Measurements from ENCODE around the gene USP1.
A peak's percentile ranks its signal among the peaks of the same experiment; 100 is the strongest.

USP1 gene, protein sequence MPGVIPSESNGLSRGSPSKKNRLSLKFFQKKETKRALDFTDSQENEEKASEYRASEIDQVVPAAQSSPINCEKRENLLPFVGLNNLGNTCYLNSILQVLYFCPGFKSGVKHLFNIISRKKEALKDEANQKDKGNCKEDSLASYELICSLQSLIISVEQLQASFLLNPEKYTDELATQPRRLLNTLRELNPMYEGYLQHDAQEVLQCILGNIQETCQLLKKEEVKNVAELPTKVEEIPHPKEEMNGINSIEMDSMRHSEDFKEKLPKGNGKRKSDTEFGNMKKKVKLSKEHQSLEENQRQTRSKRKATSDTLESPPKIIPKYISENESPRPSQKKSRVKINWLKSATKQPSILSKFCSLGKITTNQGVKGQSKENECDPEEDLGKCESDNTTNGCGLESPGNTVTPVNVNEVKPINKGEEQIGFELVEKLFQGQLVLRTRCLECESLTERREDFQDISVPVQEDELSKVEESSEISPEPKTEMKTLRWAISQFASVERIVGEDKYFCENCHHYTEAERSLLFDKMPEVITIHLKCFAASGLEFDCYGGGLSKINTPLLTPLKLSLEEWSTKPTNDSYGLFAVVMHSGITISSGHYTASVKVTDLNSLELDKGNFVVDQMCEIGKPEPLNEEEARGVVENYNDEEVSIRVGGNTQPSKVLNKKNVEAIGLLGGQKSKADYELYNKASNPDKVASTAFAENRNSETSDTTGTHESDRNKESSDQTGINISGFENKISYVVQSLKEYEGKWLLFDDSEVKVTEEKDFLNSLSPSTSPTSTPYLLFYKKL

DNA sequence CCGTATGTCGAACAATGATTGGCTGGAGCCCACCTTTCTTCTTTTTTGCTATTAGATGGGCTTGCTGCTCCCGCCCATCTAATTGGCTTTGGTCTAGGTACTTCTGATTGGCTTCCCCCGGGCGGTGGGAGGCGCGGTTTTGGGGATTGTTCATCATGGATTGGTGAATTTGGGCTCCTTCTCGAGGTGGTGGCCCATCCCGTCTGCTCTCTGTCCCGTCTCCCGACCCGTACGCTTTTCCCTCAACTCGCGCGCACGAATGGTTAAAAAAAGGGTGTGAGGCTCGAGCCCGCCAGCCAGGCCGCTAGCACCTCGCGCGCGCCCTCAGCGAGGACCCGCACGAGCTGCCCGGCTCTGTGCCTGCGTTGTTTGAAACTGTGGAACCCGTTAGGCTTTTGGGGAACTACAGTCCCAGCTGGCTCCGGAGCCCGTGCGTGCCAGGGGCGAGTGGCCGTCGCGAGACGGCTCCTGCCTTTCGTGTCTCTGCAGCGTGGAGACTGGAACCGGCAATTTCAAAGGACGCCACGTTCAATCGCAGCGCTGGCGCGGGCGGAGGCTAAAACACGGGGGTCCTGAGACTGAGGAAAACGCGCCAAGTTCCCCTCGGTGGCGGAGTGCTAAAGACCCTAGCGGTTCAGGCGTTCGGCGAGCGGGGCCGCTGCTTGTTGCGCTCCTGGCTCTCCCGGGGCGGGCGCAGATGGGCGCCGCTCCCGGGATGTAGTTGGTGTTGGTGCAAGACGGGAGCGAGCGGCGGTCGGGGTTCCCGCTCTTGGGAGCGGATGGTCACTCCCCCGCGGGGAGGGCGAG lies at the start of gene USP1:
Gene USP1, plus strand, starts transcription at position 584 of the 807 bp plus-strand sequence. CDS start 2,819 bp downstream, outside the sequence.
- DNase-seq (ENCODE audit: low read depth in 2 of 2), result peak; percentile 100

GRCh38 chr1:62389531-62389930 lies 47.3 kb upstream of the USP1 start:
- DNase-seq (ENCODE audit: low read depth in 2 of 2), result no peak

- DNase-seq (ENCODE audit: low read depth in 2 of 2), result no peak
Measured at GRCh38 chr1:62390071-62390470, 46.8 kb upstream of the USP1 start.

GRCh38 chr1:62391369-62391971 lies 45.4 kb upstream of the USP1 start:
- no peak for DNase-seq (ENCODE audit: low read depth in 2 of 2)

DNA sequence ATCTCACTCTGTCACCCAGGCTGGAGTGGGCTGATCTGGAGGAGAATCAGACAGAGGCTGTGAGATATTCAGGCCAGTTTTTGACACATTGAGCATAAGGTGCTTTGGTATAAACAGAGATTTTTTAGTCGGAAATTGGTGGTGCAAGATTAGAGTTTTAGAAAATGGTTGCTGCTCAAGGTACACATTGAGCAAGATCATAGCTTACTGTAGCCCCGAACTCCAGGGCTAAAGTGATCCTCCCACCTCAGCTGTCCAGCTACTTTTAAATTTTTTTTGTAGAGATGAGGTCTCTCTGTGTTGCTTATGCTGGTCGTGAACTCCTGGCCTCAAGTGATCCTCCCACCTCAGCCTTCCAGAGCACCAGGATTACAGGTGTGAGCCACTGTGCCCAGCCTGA lies 43.9 kb upstream of the USP1 start:
- DNase-seq (ENCODE audit: low read depth in 2 of 2), result no peak

- no peak for DNase-seq (ENCODE audit: low read depth in 2 of 2)
Measured at GRCh38 chr1:62394646-62395045, 42.2 kb upstream of the USP1 start.

DNA sequence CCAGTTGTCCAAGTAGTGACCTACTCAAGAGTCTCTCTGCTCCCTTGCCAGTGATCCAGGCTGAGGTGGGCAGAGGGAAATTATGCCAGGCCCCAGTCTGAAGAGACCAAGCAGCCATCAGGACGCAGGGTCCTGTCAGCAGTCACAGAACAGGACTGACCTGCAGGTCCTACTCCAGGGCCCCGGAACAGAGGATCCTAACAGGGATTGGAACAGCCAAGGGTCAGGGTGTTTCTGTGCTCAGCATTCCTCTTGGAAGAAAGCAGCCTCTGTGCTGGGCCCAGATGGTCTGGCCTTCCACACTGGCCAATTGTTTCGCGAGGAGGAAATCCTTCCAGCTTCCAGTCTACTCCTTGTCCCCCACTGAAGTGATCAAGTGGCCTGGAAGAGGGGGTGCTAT lies 41.6 kb upstream of the USP1 start:
- DNase-seq (ENCODE audit: low read depth in 2 of 2), result no peak

GRCh38 chr1:62396871-62397270 lies 40.0 kb upstream of the USP1 start:
- no peak for DNase-seq (ENCODE audit: low read depth in 2 of 2)

DNA sequence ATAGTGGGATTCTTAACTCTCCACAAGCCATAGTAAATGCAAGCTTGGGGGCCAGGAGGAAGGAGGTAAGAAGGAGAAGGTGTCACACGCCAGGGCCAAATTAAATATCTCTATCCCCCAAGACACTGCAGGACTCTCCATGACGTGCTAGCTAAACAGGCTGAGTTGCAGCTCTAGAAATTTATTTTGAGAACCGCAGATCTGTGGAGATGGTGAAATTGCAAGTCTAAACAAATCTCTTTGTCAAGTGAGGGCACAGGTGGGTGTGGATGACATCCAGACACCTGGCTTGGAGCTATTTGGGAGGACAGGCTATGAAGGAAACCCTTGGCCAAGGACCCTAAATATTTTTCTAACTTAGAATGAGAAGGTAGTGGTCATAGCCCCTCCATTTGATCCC lies 39.5 kb upstream of the USP1 start:
- DNase-seq (ENCODE audit: low read depth in 2 of 2), result no peak

- DNase-seq (ENCODE audit: low read depth in 2 of 2), result peak; percentile 63 to 64
Measured at GRCh38 chr1:62398377-62398776, 38.5 kb upstream of the USP1 start.

- DNase-seq (ENCODE audit: low read depth in 2 of 2), result no peak
Measured at GRCh38 chr1:62401034-62401760, 35.7 kb upstream of the USP1 start.

- no peak for DNase-seq (ENCODE audit: low read depth in 2 of 2)
Measured at GRCh38 chr1:62405247-62405646, 31.6 kb upstream of the USP1 start.

- no peak for DNase-seq (ENCODE audit: low read depth in 2 of 2)
Measured at GRCh38 chr1:62406576-62406975, 30.3 kb upstream of the USP1 start.

DNA sequence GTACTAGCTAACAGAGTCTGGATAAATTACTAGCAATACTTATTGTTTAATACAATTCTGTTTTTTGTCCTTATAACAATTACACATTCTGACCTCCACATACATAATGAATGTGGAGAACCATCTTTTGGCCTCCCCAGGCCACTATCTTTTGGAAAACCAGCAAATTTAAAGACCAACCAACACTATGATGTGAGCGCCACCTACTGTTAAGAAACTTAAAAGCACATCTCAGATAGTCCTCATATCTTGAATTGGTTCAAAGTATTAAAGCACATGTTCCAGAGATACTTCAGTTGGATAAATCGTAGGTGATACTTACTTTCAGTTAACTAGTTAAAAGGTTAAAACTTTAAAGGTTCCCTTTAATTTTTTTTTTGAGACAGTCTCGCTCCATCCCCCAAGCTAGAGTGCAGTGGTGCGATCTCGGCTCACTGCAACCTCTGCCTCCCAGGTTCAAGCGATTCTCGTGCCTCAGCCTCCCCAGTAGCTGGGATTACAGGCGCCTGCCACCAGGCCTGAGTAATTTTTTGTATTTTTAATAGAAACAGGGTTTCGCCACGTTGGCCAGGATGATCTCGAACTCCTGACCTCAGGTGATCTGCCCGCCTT lies 29.3 kb upstream of the USP1 start:
- DNase-seq (ENCODE audit: low read depth in 2 of 2), result peak in 1 of 2 experiments; percentile 36

- DNase-seq (ENCODE audit: low read depth in 2 of 2), result no peak
Measured at GRCh38 chr1:62415687-62416086, 21.2 kb upstream of the USP1 start.

DNA sequence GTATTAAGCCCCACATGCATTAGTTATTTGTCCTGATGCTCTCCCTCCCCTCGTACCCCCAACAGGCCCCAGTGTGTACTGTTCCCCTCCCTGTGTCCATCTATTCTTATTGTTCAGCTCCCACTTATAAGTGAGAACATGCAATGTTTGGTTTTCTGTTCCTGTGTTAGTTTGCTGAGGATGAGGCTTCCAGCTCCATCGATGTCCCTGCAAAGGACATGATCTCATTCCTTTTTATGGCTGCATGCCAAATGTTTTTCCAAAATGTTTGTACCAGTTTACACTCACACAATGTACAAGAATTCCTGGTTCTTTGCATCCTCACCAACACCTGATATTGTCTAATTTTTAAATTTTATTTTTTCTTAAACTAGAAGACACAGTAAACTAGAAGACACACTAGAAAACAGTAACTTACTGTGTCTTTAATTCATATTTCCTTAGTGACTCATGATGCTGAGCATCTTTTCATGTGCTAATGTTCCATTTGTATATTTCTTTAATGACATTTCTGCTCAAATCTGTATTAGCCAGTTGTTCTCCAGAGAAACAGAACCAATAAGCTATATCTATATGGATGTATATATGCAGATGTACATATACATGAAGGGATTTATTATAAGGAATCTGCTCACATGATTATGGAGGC lies 19.4 kb upstream of the USP1 start:
- no peak for DNase-seq (ENCODE audit: low read depth in 2 of 2)

DNA sequence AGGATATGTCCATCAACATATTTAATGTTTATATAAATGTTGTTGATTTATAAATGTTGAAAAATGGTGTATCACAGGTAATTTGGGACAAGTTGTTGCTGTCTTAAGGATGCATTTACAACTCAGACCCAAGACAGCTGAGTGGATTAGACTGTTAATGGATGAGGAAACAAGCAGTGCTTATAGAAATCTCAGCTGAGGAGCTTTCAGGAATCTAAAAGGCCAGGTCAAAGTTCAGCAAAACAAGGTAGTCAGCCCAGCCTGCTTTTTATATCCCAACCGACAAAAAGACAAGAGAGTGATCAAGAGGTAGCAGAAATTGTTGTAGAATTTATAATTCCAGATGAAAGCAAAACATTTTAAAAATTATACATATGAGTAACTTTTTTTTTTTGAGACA lies 16.6 kb upstream of the USP1 start:
- no peak for DNase-seq (ENCODE audit: low read depth in 2 of 2)

DNA sequence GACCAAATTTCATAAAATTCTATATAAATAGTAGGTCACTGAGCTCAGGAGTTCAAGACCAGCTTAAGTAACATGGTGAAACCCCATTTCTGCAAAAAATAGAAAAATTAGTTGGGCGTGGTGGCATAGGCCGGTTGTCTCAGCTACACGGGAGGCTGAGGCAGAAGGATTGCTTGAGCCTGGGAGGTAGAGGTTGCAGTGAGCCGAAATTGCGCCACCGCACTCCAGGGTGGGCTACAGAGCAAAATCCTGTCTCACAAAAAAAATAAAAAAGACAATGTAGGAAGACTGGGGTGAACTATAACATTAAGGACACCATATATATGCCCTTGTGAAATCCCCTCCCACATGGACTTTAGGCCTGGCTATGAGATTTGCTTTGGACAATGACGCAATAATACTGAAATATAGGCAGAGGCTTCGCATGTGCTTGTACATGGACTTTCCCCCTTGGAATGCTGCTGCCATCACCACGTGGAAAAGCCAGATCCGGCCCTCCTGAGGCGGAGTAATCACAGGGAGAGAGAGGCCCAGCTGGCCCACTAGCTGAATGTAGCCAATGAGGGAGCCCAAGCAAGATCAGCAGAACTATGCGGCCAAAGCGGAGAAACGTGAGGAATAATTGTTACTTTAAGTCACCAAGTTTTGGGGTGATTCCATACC lies 13.1 kb upstream of the USP1 start:
- DNase-seq (ENCODE audit: low read depth in 2 of 2), result no peak

GRCh38 chr1:62424411-62424810 lies 12.4 kb upstream of the USP1 start:
- no peak for DNase-seq (ENCODE audit: low read depth in 2 of 2)

DNA sequence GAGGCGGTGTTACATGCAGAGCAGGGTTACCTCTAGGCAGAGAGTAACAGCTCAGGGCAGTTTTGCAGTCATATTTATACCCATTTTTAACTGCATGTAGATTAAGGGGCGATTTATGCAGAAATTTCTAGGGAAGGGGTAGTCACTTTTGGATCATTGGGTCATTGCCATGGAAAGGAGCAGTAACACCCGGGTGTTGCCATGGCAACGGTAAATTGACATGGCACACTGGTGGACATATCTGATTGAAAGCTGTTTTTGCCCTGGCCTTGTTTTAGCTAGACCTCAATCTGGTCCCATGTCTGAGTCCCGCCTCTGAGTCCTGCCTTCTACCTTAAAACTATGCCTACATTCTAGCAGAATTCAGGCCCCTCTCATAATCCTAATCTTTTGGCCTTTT lies 11.8 kb upstream of the USP1 start:
- DNase-seq (ENCODE audit: low read depth in 2 of 2), result no peak
